NB4 (cell line): Measurements from ENCODE around the gene CCNT1.

Experiments used
- POLR2A ChIP-seq: IDR thresholded peaks from 2 replicates; pipeline ENCODE4 v1.6.1; 2011; ENCODE audit warnings: mild to moderate bottlenecking; ENCODE audit not compliant: insufficient read length; ENCODE audit errors: extremely low read depth
- TF ChIP-seq, protein P1 (sequence below): IDR thresholded peaks from 2 replicates; pipeline ENCODE4 v1.6.1; 2011; ENCODE audit warnings: low read depth, low read length
- TF ChIP-seq, protein P2 (sequence below): IDR thresholded peaks from one replicate; pipeline ENCODE4 v1.5.1; 2012; ENCODE audit warnings: low read depth, low read length

DNA sequence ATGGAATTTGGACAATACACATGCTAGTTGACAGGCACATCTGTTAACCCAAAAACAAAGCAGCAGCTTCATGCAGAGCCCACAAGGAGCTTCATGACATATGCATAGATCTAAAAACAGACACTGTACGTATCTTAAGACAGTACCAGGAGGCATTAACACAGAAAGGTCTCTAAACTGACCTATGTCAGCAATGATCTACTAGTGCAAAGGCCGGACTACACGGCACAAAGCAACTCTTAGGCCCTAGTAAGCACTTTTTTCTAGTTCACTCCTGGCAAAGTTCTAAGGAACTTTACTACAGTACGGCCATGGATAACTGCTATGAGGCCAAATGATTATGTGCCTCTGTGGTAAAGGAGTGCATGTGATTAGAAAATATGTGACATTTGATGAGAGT, 26.1 kb downstream of the CCNT1 start:
- TF ChIP-seq, protein P1, sequence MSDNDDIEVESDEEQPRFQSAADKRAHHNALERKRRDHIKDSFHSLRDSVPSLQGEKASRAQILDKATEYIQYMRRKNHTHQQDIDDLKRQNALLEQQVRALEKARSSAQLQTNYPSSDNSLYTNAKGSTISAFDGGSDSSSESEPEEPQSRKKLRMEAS: no peak
- TF ChIP-seq, protein P2, sequence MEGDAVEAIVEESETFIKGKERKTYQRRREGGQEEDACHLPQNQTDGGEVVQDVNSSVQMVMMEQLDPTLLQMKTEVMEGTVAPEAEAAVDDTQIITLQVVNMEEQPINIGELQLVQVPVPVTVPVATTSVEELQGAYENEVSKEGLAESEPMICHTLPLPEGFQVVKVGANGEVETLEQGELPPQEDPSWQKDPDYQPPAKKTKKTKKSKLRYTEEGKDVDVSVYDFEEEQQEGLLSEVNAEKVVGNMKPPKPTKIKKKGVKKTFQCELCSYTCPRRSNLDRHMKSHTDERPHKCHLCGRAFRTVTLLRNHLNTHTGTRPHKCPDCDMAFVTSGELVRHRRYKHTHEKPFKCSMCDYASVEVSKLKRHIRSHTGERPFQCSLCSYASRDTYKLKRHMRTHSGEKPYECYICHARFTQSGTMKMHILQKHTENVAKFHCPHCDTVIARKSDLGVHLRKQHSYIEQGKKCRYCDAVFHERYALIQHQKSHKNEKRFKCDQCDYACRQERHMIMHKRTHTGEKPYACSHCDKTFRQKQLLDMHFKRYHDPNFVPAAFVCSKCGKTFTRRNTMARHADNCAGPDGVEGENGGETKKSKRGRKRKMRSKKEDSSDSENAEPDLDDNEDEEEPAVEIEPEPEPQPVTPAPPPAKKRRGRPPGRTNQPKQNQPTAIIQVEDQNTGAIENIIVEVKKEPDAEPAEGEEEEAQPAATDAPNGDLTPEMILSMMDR: no peak
- no peak for TF ChIP-seq POLR2A
